Uterus (tissue), 2 donors: ENCODE measurements around the gene CACNA1B.

Experiments
- POLR2A ChIP-seq, 2 donors: fragments of 450-650 bp; IDR thresholded peaks; one replicate each; pipeline ENCODE4 v1.6.1; 2016; ENCODE audit warnings: antibody characterized with exemption in 2 of 2, mild to moderate bottlenecking in 1 of 2, moderate library complexity in 1 of 2
- TF ChIP-seq, protein P1 (sequence below), 4 experiments: fragments of 200-600 bp in 2 of 4; fragments of 450-650 bp in 2 of 4; sonication (generic) in 2 of 4; IDR thresholded peaks; one replicate each; pipeline ENCODE4 v1.5.1; 2016 to 2019; ENCODE audit warnings: antibody characterized with exemption in 4 of 4, mild to moderate bottlenecking in 2 of 4, moderate library complexity in 1 of 4

DNA sequence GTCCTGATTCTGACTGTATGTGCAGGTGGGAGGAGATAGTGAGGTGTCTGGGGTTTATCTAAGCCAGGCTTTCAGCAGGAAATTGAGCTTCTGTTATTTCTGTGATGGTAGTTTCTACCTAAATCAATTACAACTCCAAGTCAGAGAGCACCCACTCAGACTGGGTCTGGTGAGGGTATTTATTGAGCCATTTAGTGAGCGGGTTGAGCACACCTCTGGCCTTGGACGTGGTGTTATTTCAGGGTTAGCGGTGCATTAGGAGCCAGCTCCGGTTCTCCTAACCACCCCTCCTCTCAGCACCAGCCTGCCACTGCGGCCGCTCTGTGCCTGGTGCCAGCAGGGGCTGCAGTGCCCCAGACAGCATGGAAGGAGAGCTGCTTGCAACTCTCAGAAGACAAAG, 238.9 kb downstream of the CACNA1B start:
- TF ChIP-seq, protein P1, sequence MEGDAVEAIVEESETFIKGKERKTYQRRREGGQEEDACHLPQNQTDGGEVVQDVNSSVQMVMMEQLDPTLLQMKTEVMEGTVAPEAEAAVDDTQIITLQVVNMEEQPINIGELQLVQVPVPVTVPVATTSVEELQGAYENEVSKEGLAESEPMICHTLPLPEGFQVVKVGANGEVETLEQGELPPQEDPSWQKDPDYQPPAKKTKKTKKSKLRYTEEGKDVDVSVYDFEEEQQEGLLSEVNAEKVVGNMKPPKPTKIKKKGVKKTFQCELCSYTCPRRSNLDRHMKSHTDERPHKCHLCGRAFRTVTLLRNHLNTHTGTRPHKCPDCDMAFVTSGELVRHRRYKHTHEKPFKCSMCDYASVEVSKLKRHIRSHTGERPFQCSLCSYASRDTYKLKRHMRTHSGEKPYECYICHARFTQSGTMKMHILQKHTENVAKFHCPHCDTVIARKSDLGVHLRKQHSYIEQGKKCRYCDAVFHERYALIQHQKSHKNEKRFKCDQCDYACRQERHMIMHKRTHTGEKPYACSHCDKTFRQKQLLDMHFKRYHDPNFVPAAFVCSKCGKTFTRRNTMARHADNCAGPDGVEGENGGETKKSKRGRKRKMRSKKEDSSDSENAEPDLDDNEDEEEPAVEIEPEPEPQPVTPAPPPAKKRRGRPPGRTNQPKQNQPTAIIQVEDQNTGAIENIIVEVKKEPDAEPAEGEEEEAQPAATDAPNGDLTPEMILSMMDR (IDR thresholded peaks at IDR 0.05) = no peak
- no peak for TF ChIP-seq POLR2A (IDR thresholded peaks at IDR 0.05)
